ENCODE data around the gene B4GALT6. TPM values are rescaled to one million over a fixed set of nuclear protein-coding genes. Genes with fewer than 3 reads are reported as not detected.

Gene B4GALT6
- total and polyA plus RNA-seq, 10 of the 15 experiments (the other 5 are each of a cell fraction or from before 2014, with no cell fraction given) = 11.9 to 47.4 (median 18.0) TPM

- TF ChIP-seq, protein P1, sequence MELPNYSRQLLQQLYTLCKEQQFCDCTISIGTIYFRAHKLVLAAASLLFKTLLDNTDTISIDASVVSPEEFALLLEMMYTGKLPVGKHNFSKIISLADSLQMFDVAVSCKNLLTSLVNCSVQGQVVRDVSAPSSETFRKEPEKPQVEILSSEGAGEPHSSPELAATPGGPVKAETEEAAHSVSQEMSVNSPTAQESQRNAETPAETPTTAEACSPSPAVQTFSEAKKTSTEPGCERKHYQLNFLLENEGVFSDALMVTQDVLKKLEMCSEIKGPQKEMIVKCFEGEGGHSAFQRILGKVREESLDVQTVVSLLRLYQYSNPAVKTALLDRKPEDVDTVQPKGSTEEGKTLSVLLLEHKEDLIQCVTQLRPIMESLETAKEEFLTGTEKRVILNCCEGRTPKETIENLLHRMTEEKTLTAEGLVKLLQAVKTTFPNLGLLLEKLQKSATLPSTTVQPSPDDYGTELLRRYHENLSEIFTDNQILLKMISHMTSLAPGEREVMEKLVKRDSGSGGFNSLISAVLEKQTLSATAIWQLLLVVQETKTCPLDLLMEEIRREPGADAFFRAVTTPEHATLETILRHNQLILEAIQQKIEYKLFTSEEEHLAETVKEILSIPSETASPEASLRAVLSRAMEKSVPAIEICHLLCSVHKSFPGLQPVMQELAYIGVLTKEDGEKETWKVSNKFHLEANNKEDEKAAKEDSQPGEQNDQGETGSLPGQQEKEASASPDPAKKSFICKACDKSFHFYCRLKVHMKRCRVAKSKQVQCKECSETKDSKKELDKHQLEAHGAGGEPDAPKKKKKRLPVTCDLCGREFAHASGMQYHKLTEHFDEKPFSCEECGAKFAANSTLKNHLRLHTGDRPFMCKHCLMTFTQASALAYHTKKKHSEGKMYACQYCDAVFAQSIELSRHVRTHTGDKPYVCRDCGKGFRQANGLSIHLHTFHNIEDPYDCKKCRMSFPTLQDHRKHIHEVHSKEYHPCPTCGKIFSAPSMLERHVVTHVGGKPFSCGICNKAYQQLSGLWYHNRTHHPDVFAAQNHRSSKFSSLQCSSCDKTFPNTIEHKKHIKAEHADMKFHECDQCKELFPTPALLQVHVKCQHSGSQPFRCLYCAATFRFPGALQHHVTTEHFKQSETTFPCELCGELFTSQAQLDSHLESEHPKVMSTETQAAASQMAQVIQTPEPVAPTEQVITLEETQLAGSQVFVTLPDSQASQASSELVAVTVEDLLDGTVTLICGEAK (IDR thresholded peaks at IDR 0.05; ENCODE audit: borderline replicate concordance) = no peak
- TF ChIP-seq, protein P2, sequence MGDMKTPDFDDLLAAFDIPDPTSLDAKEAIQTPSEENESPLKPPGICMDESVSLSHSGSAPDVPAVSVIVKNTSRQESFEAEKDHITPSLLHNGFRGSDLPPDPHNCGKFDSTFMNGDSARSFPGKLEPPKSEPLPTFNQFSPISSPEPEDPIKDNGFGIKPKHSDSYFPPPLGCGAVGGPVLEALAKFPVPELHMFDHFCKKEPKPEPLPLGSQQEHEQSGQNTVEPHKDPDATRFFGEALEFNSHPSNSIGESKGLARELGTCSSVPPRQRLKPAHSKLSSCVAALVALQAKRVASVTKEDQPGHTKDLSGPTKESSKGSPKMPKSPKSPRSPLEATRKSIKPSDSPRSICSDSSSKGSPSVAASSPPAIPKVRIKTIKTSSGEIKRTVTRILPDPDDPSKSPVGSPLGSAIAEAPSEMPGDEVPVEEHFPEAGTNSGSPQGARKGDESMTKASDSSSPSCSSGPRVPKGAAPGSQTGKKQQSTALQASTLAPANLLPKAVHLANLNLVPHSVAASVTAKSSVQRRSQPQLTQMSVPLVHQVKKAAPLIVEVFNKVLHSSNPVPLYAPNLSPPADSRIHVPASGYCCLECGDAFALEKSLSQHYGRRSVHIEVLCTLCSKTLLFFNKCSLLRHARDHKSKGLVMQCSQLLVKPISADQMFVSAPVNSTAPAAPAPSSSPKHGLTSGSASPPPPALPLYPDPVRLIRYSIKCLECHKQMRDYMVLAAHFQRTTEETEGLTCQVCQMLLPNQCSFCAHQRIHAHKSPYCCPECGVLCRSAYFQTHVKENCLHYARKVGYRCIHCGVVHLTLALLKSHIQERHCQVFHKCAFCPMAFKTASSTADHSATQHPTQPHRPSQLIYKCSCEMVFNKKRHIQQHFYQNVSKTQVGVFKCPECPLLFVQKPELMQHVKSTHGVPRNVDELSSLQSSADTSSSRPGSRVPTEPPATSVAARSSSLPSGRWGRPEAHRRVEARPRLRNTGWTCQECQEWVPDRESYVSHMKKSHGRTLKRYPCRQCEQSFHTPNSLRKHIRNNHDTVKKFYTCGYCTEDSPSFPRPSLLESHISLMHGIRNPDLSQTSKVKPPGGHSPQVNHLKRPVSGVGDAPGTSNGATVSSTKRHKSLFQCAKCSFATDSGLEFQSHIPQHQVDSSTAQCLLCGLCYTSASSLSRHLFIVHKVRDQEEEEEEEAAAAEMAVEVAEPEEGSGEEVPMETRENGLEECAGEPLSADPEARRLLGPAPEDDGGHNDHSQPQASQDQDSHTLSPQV (IDR thresholded peaks at IDR 0.05) = no peak
- TF ChIP-seq IRF4 (IDR thresholded peaks at IDR 0.05; ENCODE audit: low read depth, low read length) (no peak), HDAC2 (IDR thresholded peaks at IDR 0.05) (no peak), SUPT20H (IDR thresholded peaks at IDR 0.05; ENCODE audit: borderline replicate concordance, control insufficient read depth, low read depth, low read length) (no peak)
- TF ChIP-seq, protein P3, sequence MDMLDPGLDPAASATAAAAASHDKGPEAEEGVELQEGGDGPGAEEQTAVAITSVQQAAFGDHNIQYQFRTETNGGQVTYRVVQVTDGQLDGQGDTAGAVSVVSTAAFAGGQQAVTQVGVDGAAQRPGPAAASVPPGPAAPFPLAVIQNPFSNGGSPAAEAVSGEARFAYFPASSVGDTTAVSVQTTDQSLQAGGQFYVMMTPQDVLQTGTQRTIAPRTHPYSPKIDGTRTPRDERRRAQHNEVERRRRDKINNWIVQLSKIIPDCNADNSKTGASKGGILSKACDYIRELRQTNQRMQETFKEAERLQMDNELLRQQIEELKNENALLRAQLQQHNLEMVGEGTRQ (IDR thresholded peaks at IDR 0.05; ENCODE audit: borderline replicate concordance, low read depth, low read length) = no peak
These were observed 77.0 kb downstream of the B4GALT6 start (continued) for GRCh38 chr18:31607384-31607783.
